Smooth muscle cell (in vitro differentiated cells): Measurements from ENCODE around the gene AOPEP. TPM values are rescaled to one million over a fixed set of nuclear protein-coding genes. Genes with fewer than 3 reads are reported as not detected.

Source experiments
- DNase-seq: peaks from one replicate; lab custom pipeline; 2025; ENCODE audit not compliant: unreplicated experiment; lab: John Stamatoyannopoulos, UW
- H2AFZ ChIP-seq: fragments of 200-600 bp; sonication (generic); 2 replicates; pipeline ENCODE4 v1.6.0; 2016; ENCODE audit warnings: antibody characterized with exemption, low read depth, mild to moderate bottlenecking
- H3F3A ChIP-seq: fragments of 200-600 bp; sonication (generic); 2 replicates; pipeline ENCODE4 v1.6.0; 2017; ENCODE audit warnings: antibody characterized with exemption, low read depth
- H3K27ac ChIP-seq: fragments of 200-600 bp; sonication (generic); 2 replicates; pipeline ENCODE4 v1.5.1; 2016; ENCODE audit warnings: low read depth, mild to moderate bottlenecking
- H3K27me3 ChIP-seq: fragments of 200-600 bp; sonication (generic); 2 replicates; pipeline ENCODE4 v1.6.1; 2016; ENCODE audit warnings: low read depth, mild to moderate bottlenecking
- H3K36me3 ChIP-seq: fragments of 200-600 bp; sonication (generic); 2 replicates; pipeline ENCODE4 v1.5.1; 2016; ENCODE audit warnings: low read depth
- H3K4me1 ChIP-seq: fragments of 200-600 bp; sonication (generic); 2 replicates; pipeline ENCODE4 v1.5.1; 2016; ENCODE audit warnings: low read depth
- H3K4me2 ChIP-seq: fragments of 200-600 bp; sonication (generic); 2 replicates; pipeline ENCODE4 v1.6.0; 2016; ENCODE audit warnings: mild to moderate bottlenecking
- H3K4me3 ChIP-seq: fragments of 200-600 bp; sonication (generic); 2 replicates; pipeline ENCODE4 v1.5.1; 2016; ENCODE audit warnings: mild to moderate bottlenecking
- H3K79me2 ChIP-seq: fragments of 200-600 bp; sonication (generic); 2 replicates; pipeline ENCODE4 v1.6.0; 2016; ENCODE audit warnings: low read depth, mild to moderate bottlenecking
- H3K9ac ChIP-seq: fragments of 200-600 bp; sonication (generic); 2 replicates; pipeline ENCODE4 v1.6.0; 2016; ENCODE audit warnings: low read depth
- H3K9me3 ChIP-seq: fragments of 200-600 bp; sonication (generic); replicated peaks from 2 replicates; pipeline ENCODE4 v1.5.1; 2016; ENCODE audit warnings: low read depth
- H4K20me1 ChIP-seq: fragments of 200-600 bp; sonication (generic); 2 replicates; pipeline ENCODE4 v1.6.0; 2016; ENCODE audit warnings: low read depth
- CTCF ChIP-seq: fragments of 200-600 bp; sonication (generic); IDR thresholded peaks from 2 replicates; pipeline ENCODE4 v1.5.1; 2017; ENCODE audit warnings: borderline replicate concordance, mild to moderate bottlenecking, antibody characterized with exemption; ENCODE audit not compliant: insufficient read depth, poor library complexity, severe bottlenecking
- WGBS: methylation state at CpG from one replicate; pipeline ENCODE4 v1.1.7; 2016; ENCODE audit warnings: low lambda C conversion rate; 5-methylcytosine and 5-hydroxymethylcytosine counted together
- polyA plus RNA-seq: library from polyadenylated mRNA; unstranded; fragments of >200 nt; fragmentation: Nextera tagmentation; extraction: Ambion mirVana; gene quantifications from 2 replicates; pipeline ENCODE4 v1.2.1, GENCODE V29; 2016
- total RNA-seq: library from RNA; depleted of rRNA; stranded (reverse); fragments of >200 nt; gene quantifications from 2 replicates; pipeline ENCODE4 v1.2.3, GENCODE V29; 2014

The AOPEP gene
- total and polyA plus RNA-seq, 2 experiments from 2014 or later = 52.7 to 94.9 TPM

GRCh38 chr9:95100071-95100627 is 373.6 kb downstream of the AOPEP start:
- WGBS = 82% methylated on average over 4 of the region's 4 CpGs

GRCh38 chr9:95101326-95101725 is 374.8 kb downstream of the AOPEP start:
- Histone ChIP-seq H3K27ac (peak overlapping the region; percentile 93), H4K20me1 (no peaks in the 10 kb centered on the region), H2AFZ (no peak overlapping the region), H3K4me3 (no peak overlapping the region), H3K27me3 (no peaks in the 10 kb centered on the region), H3K79me2 (peaks cover 3% of the 10 kb centered on the region), H3K9me3 (no peaks in the 10 kb centered on the region), H3K4me2 (no peak overlapping the region), H3K9ac (peak overlapping the region; percentile 57), H3K36me3 (no peaks in the 10 kb centered on the region), H3K4me1 (peaks cover 5% of the 10 kb centered on the region), H3F3A (peaks cover 8% of the 10 kb centered on the region)
- no peak for DNase-seq
- 70% methylated on average over 12 of the region's 12 CpGs for WGBS
- no peak for TF ChIP-seq CTCF

More at GRCh38 chr9:95100071-95100627, 373.6 kb downstream of the AOPEP start:
- no peak overlapping the region for H3K9ac ChIP-seq
- H3K27ac ChIP-seq = peak overlapping the region; percentile 93
- no peak for DNase-seq
- no peak overlapping the region for H3K4me3 ChIP-seq
- no peaks in the 10 kb centered on the region for H3K36me3 ChIP-seq
- no peaks in the 10 kb centered on the region for H3K27me3 ChIP-seq
- H2AFZ ChIP-seq = no peak overlapping the region
- H4K20me1 ChIP-seq = no peaks in the 10 kb centered on the region
- no peak for TF ChIP-seq CTCF
- H3K4me2 ChIP-seq = no peak overlapping the region
- H3K9me3 ChIP-seq = no peaks in the 10 kb centered on the region
- peaks cover 8% of the 10 kb centered on the region for H3K79me2 ChIP-seq
- H3F3A ChIP-seq = peaks cover 8% of the 10 kb centered on the region
- peaks cover 5% of the 10 kb centered on the region for H3K4me1 ChIP-seq

- H3K9ac ChIP-seq = peak overlapping the region; percentile 57
- no peaks in the 10 kb centered on the region for H4K20me1 ChIP-seq
- peaks cover 3% of the 10 kb centered on the region for H3K79me2 ChIP-seq
- no peak for DNase-seq
- H3K4me2 ChIP-seq = no peak overlapping the region
- H3K36me3 ChIP-seq = no peaks in the 10 kb centered on the region
- WGBS = 62% methylated on average over 8 of the region's 8 CpGs
- H3K9me3 ChIP-seq = no peaks in the 10 kb centered on the region
- H3K27me3 ChIP-seq = no peaks in the 10 kb centered on the region
- peaks cover 8% of the 10 kb centered on the region for H3F3A ChIP-seq
- no peak overlapping the region for H3K4me3 ChIP-seq
- H3K4me1 ChIP-seq = peaks cover 5% of the 10 kb centered on the region
- H2AFZ ChIP-seq = no peak overlapping the region
- TF ChIP-seq CTCF = no peak
- peak overlapping the region; percentile 93 for H3K27ac ChIP-seq
These were observed 375.5 kb downstream of the AOPEP start for GRCh38 chr9:95102001-95102433.

GRCh38 chr9:95102572-95102971 is 376.1 kb downstream of the AOPEP start:
- Histone ChIP-seq H2AFZ (no peak overlapping the region), H3K79me2 (peaks cover 3% of the 10 kb centered on the region), H3F3A (peaks cover 8% of the 10 kb centered on the region), H3K27me3 (no peaks in the 10 kb centered on the region), H3K4me3 (no peak overlapping the region), H4K20me1 (no peaks in the 10 kb centered on the region), H3K27ac (peak overlapping the region; percentile 93), H3K9ac (no peak overlapping the region), H3K36me3 (no peaks in the 10 kb centered on the region), H3K9me3 (no peaks in the 10 kb centered on the region), H3K4me2 (no peak overlapping the region), H3K4me1 (peaks cover 5% of the 10 kb centered on the region)
- WGBS = 82% methylated on average over 18 of the region's 18 CpGs
- no peak for DNase-seq
- TF ChIP-seq CTCF = no peak
